Naive B cell (primary cell): ENCODE data around the gene ERAL1. TPM values are rescaled to one million over a fixed set of nuclear protein-coding genes. Genes with fewer than 3 reads are reported as not detected.
"Not testable (repeated sequence)": the region's sequence is repeated elsewhere in the genome, so short reads cannot be mapped to it uniquely, and the experiment has no call there.

ENCODE experiments used
- ATAC-seq, 2 donors: fragments of 150-1000 bp; cut with Tn5 transposase; 2 replicates each; pipeline ENCODE4 v1.10.0; 2021; ENCODE audit warnings: low read depth in 2 of 2, mild to moderate bottlenecking in 2 of 2, moderate library complexity in 2 of 2
- DNase-seq: peaks from one replicate; pipeline ENCODE4 v3.0.0; 2022
- H3K27ac Mint-ChIP-seq, 6 donors: one replicate each; pipeline ENCODE4 v1.8.0; 2020 to 2022; ENCODE audit warnings: mild to moderate bottlenecking in 6 of 6, mixed read lengths in 6 of 6, moderate library complexity in 5 of 6, inconsistent platforms in 2 of 6
- H3K27me3 Mint-ChIP-seq, 3 donors: one replicate each; pipeline ENCODE4 v1.8.0; 2021 to 2022; ENCODE audit warnings: mixed read lengths in 3 of 3, mild to moderate bottlenecking in 1 of 3
- H3K36me3 Mint-ChIP-seq, 2 donors: one replicate each; pipeline ENCODE4 v1.8.0; 2020 to 2022; ENCODE audit warnings: mixed read lengths in 2 of 2, inconsistent platforms in 1 of 2, mild to moderate bottlenecking in 1 of 2
- H3K4me1 Mint-ChIP-seq, 3 donors: one replicate each; pipeline ENCODE4 v1.8.0; 2020 to 2022; ENCODE audit warnings: mixed read lengths in 3 of 3, inconsistent platforms in 1 of 3, mild to moderate bottlenecking in 1 of 3, moderate library complexity in 1 of 3
- H3K4me3 Mint-ChIP-seq, 8 donors: one replicate each; pipeline ENCODE4 v1.8.0; 2020 to 2022; ENCODE audit warnings: mild to moderate bottlenecking in 8 of 8, mixed read lengths in 8 of 8, moderate library complexity in 8 of 8, inconsistent platforms in 2 of 8
- H3K9me3 Mint-ChIP-seq, 7 donors: one replicate each; pipeline ENCODE4 v1.8.0; 2020 to 2022; ENCODE audit warnings: mixed read lengths in 7 of 7, mild to moderate bottlenecking in 5 of 7, inconsistent platforms in 2 of 7, moderate library complexity in 1 of 7
- polyA plus RNA-seq, 6 donors: library from polyadenylated mRNA; unstranded; fragments of 300-500 nt; fragmentation: Illumina TruSeq; gene quantifications; one replicate each; pipeline ENCODE4 v1.2.3, GENCODE V29; 2021; ENCODE audit warnings: low read depth in 6 of 6

ERAL1 gene
- polyA plus RNA-seq, 6 donors from 2014 or later, result 37.0 to 50.3 (median 46.2) TPM

DNA sequence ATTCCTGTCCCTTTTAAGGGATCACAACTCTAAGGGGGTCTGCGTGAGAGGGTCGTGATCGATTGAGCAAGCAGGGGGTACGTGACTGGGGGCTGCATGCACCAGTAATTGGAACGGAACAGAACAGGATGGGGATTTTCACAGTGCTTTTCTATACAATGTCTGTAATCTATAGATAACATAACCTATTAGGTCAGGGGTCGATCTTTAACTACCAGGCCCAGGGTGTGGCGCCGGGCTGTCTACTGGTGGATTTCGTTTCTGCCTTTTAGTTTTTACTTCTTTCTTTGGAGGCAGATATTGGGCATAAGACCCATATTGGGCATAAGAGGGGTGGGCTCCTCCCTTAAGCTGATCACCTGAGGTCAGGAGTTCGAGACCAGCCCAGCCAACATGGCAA lies 18.3 kb upstream of the ERAL1 start:
- Mint-ChIP-seq H3K27ac (peak overlapping the region in 2 of 6 donors; percentile 47 to 64), H3K4me3 (peak overlapping the region in 1 of 8 donors; percentile 72), H3K4me1 (peaks cover 14 to 27% (median 14%) of the 10 kb centered on the region in 3 donors)
- H3K36me3 Mint-ChIP-seq, DNase-seq, H3K27me3 Mint-ChIP-seq, ATAC-seq, H3K9me3 Mint-ChIP-seq: not testable (repeated sequence)

DNA sequence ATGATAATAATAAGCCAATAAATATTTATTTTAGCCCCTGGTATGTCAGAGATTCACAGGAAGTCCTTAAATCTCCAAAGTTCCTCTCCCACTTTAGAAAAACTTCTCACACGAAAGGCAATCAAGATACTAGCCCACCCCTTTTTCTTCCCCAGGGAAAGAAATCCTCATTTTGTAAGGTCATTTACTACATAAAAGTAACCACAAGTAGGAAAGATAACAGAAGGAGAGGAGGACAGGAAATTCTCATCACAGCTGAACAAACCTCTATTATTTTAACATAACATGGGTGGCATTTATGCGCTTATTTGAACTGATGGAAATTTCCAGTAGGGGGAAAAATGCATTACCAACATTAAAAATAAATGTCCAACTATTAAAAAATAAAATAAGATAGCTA lies 15.6 kb upstream of the ERAL1 start:
- Mint-ChIP-seq H3K4me1 (peaks cover 16 to 38% (median 20%) of the 10 kb centered on the region in 3 donors), H3K27me3 (no peaks in the 10 kb centered on the region), H3K9me3 (no peaks in the 10 kb centered on the region), H3K4me3 (no peak overlapping the region), H3K36me3 (peaks cover 3 to 11% of the 10 kb centered on the region in 2 donors), H3K27ac (no peak overlapping the region)
- no peak for ATAC-seq
- DNase-seq, result no peak

DNA sequence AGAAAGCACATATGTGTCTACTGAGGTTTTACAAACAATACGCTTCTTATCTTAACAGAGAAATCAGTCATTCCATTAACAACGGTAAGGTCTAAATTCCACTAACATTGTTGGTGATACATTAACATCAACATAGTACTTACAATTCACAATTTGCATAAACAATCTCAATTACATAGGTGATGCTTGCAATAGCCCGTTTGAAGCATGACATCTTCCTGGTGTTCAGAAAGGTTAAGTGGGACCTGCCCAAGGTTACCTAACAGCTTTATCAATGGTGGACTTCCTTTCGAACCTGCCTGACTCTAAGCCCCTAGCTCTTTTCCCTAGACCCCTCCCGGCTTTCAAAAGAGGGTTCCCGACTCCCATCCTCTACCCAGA lies 12.9 kb upstream of the ERAL1 start:
- no peaks in the 10 kb centered on the region for H3K9me3 Mint-ChIP-seq
- peak overlapping the region; percentile 95 to 99 (median 98) for H3K4me3 Mint-ChIP-seq
- H3K27ac Mint-ChIP-seq, result peak overlapping the region; percentile 96 to 99 (median 98)
- H3K36me3 Mint-ChIP-seq, result peaks cover 0 to 7% of the 10 kb centered on the region in 2 donors
- H3K27me3 Mint-ChIP-seq, result no peaks in the 10 kb centered on the region
- DNase-seq (no peak), ATAC-seq (peak; percentile 4 to 13)
- H3K4me1 Mint-ChIP-seq, result peaks cover 10 to 31% (median 12%) of the 10 kb centered on the region in 3 donors

DNA sequence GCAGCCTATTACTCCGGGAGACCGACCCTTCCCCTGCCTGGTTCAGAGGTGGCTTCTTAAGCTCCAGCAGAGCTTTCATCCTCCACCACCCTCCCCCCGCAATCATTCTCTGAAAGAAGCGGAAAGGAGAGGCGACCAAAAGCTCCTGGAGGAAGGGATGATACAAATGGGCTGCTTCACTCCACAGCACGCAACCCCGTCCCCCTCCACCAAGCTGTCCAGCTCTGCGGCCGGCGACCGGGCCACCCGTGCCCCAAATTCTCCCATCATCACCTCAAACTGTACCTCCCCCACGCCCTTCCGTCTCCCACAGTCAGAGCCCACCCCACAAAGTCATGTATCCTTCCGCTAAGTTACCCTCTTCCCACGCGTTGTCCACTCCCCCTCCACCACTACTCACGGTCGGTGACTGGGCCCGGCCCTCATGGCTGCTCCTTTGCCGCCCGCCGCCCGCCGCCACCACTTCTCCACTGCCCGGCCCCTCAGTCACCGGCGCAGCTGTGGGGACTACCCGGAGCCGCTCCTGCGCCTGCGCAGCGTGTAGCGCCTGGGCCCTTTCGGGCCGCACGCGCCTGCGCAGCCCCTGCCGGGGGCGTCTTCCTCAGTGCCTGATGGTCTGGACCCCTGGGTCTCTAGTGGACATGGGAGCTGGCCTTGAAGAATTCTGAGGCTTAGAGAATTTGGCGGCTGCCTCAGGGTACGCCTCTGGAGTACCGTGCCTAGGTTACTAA lies 12.4 kb upstream of the ERAL1 start, which contains the start of gene FAM222B:
Gene FAM222B, minus strand, starts transcription at position 509 of the 731 bp plus-strand sequence. CDS start 76,123 bp downstream, outside the sequence.
- DNase-seq (peak; percentile 88), ATAC-seq (peak; percentile 98)
- Mint-ChIP-seq H3K4me1 (peaks cover 10 to 31% (median 12%) of the 10 kb centered on the region in 3 donors), H3K9me3 (no peaks in the 10 kb centered on the region), H3K4me3 (peak within 1 kb of the TSS; percentile 95 to 99 (median 98)), H3K27me3 (no peaks in the 10 kb centered on the region), H3K27ac (peak within 1 kb of the TSS; percentile 96 to 99 (median 98)), H3K36me3 (peaks cover 0 to 7% of the 10 kb centered on the region in 2 donors)

DNA sequence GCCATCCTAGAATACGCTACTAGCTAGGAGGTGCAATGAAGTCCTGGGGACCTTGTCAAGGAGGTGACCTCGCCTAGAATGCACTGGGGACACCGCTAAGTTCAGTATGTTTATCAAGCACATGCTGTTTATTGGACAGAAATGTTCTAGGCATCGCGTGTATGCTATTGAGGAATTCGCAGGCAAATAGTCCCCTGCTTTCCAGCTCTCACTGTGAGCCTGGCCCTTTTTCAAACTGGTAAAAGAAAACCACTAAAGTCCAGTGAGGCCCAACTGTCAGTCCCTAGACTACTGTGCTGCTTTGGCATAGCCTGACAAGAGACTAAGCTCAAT lies 11.0 kb upstream of the ERAL1 start:
- Mint-ChIP-seq H3K36me3 (peaks cover 0 to 7% of the 10 kb centered on the region in 2 donors), H3K27me3 (no peaks in the 10 kb centered on the region), H3K27ac (peak overlapping the region in 2 of 6 donors; percentile 60 to 62), H3K4me1 (peaks cover 10 to 31% (median 12%) of the 10 kb centered on the region in 3 donors), H3K9me3 (no peaks in the 10 kb centered on the region), H3K4me3 (peak overlapping the region in 7 of 8 donors; percentile 36 to 99 (median 84))
- DNase-seq, result no peak
- no peak for ATAC-seq

DNA sequence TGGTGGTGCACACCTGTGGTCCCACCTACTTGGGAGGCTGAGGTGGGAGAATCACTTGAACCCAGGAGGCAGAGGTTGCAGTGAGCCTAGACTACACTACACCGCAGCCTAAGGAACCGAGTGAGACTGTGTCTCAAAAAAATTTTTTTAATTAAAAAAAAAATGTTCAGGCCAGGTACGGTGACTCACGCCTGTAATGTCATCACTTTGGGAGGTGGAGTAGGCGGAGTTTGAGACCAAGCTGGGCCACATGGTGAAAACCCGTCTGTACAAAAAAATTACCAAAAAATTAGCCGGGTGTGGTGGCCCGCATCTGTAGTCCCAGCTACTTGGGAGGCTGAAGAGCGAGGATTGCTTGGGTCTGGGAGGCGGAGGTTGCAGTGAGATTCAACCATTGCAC lies 8.6 kb upstream of the ERAL1 start:
- H3K27me3 Mint-ChIP-seq, result no peaks in the 10 kb centered on the region
- ATAC-seq (no peak), DNase-seq (no peak)
- no peak overlapping the region for H3K27ac Mint-ChIP-seq
- H3K36me3 Mint-ChIP-seq, result peaks cover 0 to 7% of the 10 kb centered on the region in 2 donors
- H3K4me1 Mint-ChIP-seq, result peaks cover 10 to 20% (median 12%) of the 10 kb centered on the region in 3 donors
- H3K9me3 Mint-ChIP-seq, result no peaks in the 10 kb centered on the region
- no peak overlapping the region for H3K4me3 Mint-ChIP-seq

DNA sequence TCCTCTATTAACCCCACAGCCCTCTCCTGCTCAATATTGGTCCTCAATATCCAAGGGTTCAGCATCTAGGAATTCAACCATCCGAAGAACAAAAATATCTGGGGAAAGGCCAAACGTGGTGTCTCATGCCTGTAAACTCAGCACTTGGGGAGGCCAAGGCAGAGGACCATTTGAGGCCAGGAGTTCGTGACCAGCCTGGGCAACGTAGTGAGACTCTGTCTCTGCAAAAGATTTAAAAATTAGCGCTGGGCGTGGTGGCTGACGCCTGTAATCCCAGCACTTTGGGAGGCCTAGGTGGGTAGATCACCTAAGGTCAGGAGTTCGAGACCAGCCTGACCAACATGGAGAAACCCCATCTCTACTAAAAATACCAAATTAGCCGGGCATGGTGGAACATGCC lies 8.1 kb upstream of the ERAL1 start:
- DNase-seq, H3K9me3 Mint-ChIP-seq, H3K27ac Mint-ChIP-seq, ATAC-seq, H3K36me3 Mint-ChIP-seq, H3K4me3 Mint-ChIP-seq, H3K27me3 Mint-ChIP-seq: not testable (repeated sequence)
- H3K4me1 Mint-ChIP-seq, result peaks cover 10 to 16% (median 11%) of the 10 kb centered on the region in 3 donors

DNA sequence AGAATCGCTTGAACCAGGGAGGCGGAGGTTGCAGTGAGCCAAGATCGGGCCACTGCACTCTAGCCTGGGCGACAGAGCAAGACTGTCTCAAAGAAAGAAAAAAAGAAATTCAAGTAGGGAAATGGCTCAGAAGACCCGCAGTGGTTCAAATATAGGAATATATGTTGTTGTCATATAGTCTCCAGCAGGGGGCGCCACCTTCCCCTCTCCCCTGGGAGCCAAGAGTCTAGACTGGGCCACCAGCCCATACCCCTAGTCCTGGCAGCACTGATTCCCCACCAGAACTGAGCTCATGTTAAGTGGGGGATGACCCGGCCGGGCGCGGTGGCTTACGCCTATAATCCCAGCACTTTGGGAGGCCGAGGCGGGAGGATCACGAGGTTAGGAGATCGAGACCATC lies 6.1 kb upstream of the ERAL1 start:
- peak overlapping the region in 1 of 8 donors; percentile 28 for H3K4me3 Mint-ChIP-seq
- peak; percentile 68 to 70 for ATAC-seq
- not testable (repeated sequence) for H3K27me3 Mint-ChIP-seq, H3K36me3 Mint-ChIP-seq, H3K27ac Mint-ChIP-seq, H3K9me3 Mint-ChIP-seq, H3K4me1 Mint-ChIP-seq
- peak; percentile 30 for DNase-seq

DNA sequence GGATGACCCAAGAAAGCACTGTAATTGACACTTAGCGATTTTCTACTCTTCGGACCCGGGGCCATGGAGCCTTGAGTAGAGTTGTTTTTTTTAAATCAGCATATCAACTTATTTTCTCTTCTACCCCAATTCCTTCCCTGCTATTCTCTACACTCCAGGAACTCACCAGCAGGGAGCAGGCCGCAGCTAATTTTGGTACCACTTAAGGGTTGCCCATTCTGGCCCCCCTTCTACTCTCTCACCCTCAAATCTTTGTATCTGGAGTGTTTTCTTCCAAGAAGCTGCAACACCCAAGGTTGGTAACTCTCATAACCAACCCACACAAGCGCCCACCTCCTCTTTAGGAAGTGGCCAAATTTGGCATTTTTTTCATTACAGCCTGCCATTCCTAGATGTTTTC lies 5.5 kb upstream of the ERAL1 start:
- DNase-seq (no peak), ATAC-seq (peak; percentile 23 to 40)
- Mint-ChIP-seq H3K4me3 (no peak overlapping the region), H3K36me3 (no peaks in the 10 kb centered on the region), H3K4me1 (peaks cover 0 to 6% (median 0%) of the 10 kb centered on the region in 3 donors), H3K27ac (peak overlapping the region in 1 of 6 donors; percentile 32), H3K27me3 (no peaks in the 10 kb centered on the region), H3K9me3 (no peaks in the 10 kb centered on the region)

DNA sequence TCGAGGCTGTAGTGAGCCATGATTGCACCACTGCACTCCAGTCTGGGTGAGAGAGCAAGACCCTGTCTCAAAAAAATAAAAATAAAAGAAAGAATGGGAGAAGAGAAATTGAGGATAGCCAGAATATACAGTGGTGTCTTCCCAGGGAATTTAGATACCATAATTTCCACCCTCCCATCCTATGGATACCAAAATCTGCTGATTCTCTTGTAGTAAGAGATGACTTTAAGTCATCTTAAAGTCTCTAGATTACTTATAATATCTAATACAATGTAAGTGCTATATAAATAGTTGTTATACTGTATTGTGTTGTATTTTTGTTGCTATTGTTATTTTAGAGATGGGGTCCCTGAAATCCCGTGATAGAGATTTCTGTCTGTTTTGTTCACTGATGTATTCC lies 1.5 kb upstream of the ERAL1 start:
- ATAC-seq (no peak), DNase-seq (no peak)
- Mint-ChIP-seq H3K36me3 (no peaks in the 10 kb centered on the region), H3K27me3 (no peaks in the 10 kb centered on the region), H3K4me3 (peak overlapping the region in 7 of 8 donors; percentile 22 to 99 (median 87)), H3K27ac (peak overlapping the region in 1 of 6 donors; percentile 81), H3K4me1 (peaks cover 9 to 22% (median 10%) of the 10 kb centered on the region in 3 donors), H3K9me3 (no peaks in the 10 kb centered on the region)

DNA sequence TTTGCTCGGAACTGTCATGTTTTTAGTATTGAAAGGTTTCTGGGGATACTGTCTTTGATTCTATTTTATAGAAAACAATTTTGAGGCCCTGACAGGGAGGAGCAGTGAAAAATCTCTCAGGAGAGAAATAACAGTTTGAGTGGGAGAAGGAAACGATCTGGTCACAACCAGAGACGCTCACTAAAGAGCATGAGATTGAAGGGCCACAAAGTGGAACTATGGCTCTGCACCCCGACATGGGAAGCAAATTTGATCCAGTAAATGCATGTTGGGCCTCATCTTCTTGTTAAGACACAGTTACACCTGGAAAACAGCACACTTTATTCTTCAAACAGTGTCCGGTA lies 492 bp downstream of the ERAL1 start:
- Mint-ChIP-seq H3K27me3 (no peaks in the 10 kb centered on the region), H3K9me3 (no peaks in the 10 kb centered on the region), H3K4me3 (peak overlapping the region; percentile 87 to 99 (median 94)), H3K4me1 (peaks cover 9 to 22% (median 10%) of the 10 kb centered on the region in 3 donors), H3K36me3 (no peaks in the 10 kb centered on the region), H3K27ac (peak overlapping the region; percentile 74 to 97 (median 94))
- DNase-seq, result no peak
- no peak for ATAC-seq

DNA sequence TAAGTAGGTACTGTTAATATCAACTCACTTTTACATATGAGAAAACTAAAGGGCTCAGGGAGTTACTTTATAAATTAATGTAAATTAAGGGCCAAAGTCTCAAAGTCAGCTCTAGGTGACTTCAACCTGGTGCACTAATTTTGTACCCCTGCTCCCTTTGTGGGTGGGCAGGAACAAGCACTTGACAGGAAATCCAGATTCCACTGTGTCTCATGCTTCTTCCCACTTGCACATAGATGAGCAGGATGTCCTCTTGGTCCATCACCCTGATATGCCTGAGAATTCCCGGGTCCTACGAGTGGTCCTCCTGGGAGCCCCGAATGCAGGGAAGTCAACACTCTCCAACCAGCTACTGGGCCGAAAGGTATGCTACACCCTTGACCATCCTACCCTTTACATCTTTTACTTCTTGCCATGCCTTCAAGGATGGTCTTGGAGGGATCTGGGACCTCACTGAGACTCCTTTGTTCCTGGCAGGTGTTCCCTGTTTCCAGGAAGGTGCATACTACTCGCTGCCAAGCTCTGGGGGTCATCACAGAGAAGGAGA lies 1.3 kb downstream of the ERAL1 start:
- ATAC-seq (no peak), DNase-seq (no peak)
- Mint-ChIP-seq H3K27ac (peak overlapping the region in 1 of 6 donors; percentile 41), H3K4me1 (peaks cover 9 to 22% (median 10%) of the 10 kb centered on the region in 3 donors), H3K27me3 (no peaks in the 10 kb centered on the region), H3K9me3 (no peaks in the 10 kb centered on the region), H3K4me3 (peak overlapping the region; percentile 66 to 99 (median 91)), H3K36me3 (no peaks in the 10 kb centered on the region)

DNA sequence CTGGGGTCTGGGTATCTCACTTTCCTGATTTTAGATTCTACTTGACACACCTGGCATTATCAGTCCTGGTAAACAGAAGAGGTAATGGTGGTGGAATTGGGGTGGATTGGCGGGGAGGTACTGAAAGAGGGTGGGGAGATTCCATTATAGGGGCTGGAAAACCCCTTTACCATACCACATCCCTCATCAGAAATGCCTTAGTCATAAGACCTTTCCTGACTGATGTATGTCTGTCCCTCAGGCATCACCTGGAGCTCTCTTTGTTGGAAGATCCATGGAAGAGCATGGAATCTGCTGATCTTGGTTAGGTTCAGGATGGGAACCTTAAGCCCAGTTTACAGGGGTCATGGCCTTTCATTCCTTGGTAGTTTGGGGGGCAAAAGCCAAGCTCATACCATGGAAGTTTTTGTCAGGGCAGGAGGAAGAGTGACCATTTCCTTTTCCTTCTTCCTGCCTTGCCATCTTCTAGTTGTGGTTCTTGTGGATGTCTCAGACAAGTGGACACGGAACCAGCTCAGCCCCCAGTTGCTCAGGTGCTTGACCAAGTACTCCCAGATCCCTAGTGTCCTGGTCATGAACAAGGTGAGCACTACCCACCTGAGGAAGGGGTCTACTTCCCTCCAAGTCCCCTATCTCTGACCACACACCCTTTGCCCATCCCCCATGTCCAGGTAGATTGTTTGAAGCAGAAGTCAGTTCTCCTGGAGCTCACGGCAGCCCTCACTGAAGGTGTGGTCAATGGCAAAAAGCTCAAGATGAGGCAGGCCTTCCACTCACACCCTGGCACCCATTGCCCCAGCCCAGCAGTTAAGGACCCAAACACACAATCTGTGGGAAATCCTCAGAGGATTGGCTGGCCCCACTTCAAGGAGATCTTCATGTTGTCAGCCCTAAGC lies 3.3 kb downstream of the ERAL1 start:
- Mint-ChIP-seq H3K9me3 (no peaks in the 10 kb centered on the region), H3K27me3 (no peaks in the 10 kb centered on the region), H3K4me1 (peaks cover 9 to 22% (median 10%) of the 10 kb centered on the region in 3 donors), H3K36me3 (no peaks in the 10 kb centered on the region), H3K4me3 (peak overlapping the region in 3 of 8 donors; percentile 41 to 75 (median 64)), H3K27ac (peak overlapping the region in 3 of 6 donors; percentile 37 to 73 (median 50))
- ATAC-seq (no peak), DNase-seq (no peak)
